Measurements from ENCODE around the gene TCP1. TPM values are rescaled to one million over a fixed set of nuclear protein-coding genes. Genes with fewer than 3 reads are reported as not detected.
"Not testable (repeated sequence)": the region's sequence is repeated elsewhere in the genome, so short reads cannot be mapped to it uniquely, and the experiment has no call there.

Gene TCP1
- total RNA-seq, 2 donors from 2014 or later, result 101 to 102 TPM

DNA sequence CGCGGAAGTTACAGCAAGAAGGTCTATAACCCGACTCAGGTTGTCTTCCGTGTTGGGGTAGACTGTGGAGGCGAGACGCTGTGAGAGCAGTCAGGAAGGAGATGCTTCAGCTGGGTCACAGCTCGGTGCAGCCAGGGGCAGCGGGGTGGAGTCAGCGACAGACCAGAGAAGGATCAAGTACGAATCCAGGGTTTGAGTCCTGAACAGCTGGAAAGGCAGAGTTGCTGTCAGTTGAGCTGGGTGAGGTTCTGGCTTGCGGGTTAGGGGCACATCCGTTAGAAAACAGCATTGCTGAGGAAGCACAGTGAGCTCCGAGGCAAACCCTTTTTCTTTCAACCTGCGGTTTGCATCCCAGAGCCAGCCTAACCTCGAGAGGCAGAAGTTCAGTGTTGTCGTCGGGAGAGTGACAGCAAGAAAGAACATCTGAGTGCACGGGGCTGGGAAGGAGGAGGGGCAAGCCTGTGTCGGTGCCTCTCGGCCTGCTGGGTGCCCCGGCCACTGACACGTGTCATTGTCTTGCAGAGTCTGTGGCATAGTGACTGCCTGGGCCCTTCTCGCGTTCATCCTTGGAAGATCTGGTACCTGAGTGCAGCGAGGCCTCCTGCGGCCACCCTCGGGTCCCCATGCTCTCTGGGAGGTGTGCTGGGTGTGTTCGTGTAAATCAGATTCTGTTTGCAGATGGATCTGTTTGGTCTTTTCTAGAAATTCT is 30.7 kb upstream of the TCP1 start:
- no peak overlapping the region for H3K4me3 ChIP-seq
- no peaks in the 10 kb centered on the region for H3K36me3 ChIP-seq
- TF ChIP-seq, protein P1, sequence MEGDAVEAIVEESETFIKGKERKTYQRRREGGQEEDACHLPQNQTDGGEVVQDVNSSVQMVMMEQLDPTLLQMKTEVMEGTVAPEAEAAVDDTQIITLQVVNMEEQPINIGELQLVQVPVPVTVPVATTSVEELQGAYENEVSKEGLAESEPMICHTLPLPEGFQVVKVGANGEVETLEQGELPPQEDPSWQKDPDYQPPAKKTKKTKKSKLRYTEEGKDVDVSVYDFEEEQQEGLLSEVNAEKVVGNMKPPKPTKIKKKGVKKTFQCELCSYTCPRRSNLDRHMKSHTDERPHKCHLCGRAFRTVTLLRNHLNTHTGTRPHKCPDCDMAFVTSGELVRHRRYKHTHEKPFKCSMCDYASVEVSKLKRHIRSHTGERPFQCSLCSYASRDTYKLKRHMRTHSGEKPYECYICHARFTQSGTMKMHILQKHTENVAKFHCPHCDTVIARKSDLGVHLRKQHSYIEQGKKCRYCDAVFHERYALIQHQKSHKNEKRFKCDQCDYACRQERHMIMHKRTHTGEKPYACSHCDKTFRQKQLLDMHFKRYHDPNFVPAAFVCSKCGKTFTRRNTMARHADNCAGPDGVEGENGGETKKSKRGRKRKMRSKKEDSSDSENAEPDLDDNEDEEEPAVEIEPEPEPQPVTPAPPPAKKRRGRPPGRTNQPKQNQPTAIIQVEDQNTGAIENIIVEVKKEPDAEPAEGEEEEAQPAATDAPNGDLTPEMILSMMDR (IDR thresholded peaks at IDR 0.05), result no peak
- DNase-seq (ENCODE audit: low spot score), result no peak
- H3K9me3 ChIP-seq, result no peaks in the 10 kb centered on the region
- no peaks in the 10 kb centered on the region for H3K27me3 ChIP-seq
- no peaks in the 10 kb centered on the region for H3K4me1 ChIP-seq
- H3K27ac ChIP-seq, result no peak overlapping the region

DNA sequence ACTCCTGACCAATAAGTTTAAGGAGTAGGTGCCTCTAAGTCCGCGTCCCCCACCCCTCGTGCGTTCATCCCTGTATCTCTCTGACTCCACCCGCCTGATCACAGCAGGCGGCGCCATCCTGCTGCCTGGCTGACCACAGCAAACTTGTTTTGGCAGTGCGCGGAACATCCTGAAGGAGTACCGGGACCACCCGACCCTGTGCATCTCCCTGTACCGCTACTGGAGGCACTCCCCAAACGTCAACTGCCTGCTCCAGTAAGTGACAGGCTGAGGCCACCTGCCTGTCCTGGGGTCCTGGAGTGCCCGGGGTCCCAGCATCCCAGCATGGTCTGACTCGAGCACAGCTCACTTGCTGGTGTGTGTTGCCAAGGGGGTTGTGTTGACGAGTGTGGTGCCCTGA is 29.7 kb upstream of the TCP1 start:
- H3K27ac ChIP-seq, result no peak overlapping the region
- TF ChIP-seq, protein P1 (IDR thresholded peaks at IDR 0.05), result no peak
- H3K9me3 ChIP-seq, result no peaks in the 10 kb centered on the region
- H3K4me3 ChIP-seq, result no peak overlapping the region
- no peaks in the 10 kb centered on the region for H3K36me3 ChIP-seq
- no peak for DNase-seq (ENCODE audit: low spot score)
- no peaks in the 10 kb centered on the region for H3K27me3 ChIP-seq
- H3K4me1 ChIP-seq, result no peaks in the 10 kb centered on the region

DNA sequence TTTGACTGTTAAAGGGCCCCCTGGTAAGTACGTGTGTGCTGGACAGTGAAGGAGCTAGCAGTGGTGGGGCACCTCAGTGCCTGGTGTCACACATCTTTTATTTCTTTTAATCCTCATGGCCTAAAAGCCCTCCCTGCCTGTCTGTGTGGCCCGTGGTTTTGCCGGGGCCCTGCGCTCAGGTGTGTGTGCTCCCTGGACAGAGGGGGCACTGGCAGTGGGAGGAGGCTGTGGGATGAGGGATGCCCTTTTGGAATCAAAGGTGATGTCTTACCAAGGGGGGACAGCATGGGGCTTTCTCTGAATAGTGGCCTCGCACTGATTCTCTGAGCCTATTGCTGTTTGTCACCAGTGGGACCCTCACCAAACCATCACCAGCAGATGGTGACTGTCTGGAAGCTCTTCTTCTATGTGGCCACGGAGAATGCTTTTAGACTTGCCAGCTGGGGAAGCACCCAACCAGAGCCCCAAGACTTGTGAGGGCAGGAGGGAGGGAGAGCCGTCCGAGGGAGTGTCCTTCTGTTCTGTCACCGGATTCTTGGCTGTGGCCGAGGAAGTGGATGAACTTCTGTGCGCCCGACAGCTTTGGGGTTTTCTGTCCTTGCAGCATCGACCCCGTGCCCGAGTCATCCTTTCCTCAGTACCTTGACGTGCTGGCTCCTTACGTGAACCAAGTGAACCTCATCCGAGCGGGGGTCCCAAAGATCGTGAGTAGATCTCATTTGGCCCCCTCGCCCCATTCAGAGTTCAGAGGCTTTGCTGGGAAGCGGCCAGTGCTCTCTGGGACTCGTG is 28.7 kb upstream of the TCP1 start:
- TF ChIP-seq, protein P1 (IDR thresholded peaks at IDR 0.05), result no peak
- H3K4me1 ChIP-seq, result no peaks in the 10 kb centered on the region

DNA sequence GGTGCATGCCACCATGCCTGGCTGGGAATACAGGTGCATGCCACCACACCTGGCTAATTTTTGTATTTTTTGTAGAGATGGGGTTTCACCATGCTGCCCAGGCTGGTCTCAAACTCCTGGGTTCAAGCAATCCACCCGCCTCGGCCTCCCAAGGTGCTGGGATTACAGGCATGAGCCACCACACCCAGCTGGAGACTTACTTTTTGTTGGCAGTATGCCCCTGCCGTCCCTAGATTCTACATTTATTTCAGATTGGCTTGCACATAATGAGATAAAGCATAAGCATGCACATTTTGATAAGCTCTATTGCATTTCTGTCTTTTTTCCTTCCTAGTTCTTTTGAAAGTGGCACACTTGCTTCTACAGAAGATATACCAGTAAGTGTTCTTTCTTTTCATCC is 27.4 kb upstream of the TCP1 start:
- H3K27me3 ChIP-seq; H3K4me1 ChIP-seq; DNase-seq (ENCODE audit: low spot score); H3K27ac ChIP-seq; H3K4me3 ChIP-seq; H3K9me3 ChIP-seq; H3K36me3 ChIP-seq: not testable (repeated sequence)

More for the DNA sequence above, 28.7 kb upstream of the TCP1 start:
- no peak overlapping the region for H3K27ac ChIP-seq
- H3K9me3 ChIP-seq, result no peaks in the 10 kb centered on the region
- DNase-seq (ENCODE audit: low spot score), result no peak
- H3K36me3 ChIP-seq, result no peaks in the 10 kb centered on the region
- no peak overlapping the region for H3K4me3 ChIP-seq
- no peaks in the 10 kb centered on the region for H3K27me3 ChIP-seq

DNA sequence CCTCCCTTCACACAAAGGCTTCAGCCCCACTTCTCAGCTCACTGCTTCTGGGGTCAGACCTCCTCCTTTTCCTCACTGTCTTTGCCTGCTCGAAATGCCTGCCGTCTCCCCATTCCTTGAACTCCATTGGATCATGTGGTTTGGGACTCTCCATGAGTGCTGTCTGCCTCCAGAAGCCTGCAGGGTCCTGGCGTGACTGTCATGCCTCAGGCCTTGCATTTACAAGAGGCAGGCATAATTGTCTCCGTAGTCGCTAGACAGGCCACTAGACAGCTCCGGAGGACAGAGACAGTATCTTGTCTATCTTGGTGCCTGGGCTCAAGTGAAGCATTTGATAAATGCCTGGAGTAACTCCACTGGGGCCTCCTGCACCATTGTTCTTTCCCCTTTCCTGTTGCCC is 26.0 kb upstream of the TCP1 start:
- H3K36me3 ChIP-seq, result no peaks in the 10 kb centered on the region
- no peak overlapping the region for H3K4me3 ChIP-seq
- no peaks in the 10 kb centered on the region for H3K9me3 ChIP-seq
- H3K27me3 ChIP-seq, result no peaks in the 10 kb centered on the region
- TF ChIP-seq, protein P1 (IDR thresholded peaks at IDR 0.05), result no peak
- DNase-seq (ENCODE audit: low spot score), result no peak
- no peak overlapping the region for H3K27ac ChIP-seq
- no peaks in the 10 kb centered on the region for H3K4me1 ChIP-seq

DNA sequence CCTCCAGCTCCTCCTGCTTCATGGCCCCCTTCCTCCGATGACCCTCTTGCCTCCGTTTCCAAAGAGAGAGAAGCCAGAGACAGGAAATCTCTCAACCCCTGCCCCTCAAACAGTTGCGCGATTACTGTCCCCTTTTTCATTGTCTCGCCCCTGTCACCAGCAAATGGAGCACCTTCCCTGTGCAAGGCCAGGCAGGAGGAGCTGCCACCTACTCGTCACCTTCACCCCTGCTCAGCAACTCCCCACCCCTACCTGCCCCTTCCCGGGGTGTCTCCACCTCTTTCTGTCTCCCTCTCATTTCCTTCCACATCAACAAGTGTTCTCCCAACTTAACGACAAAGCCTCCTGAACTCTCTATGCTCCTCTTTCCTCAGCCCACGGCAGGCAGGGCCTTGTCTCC is 24.4 kb upstream of the TCP1 start:
- no peak overlapping the region for H3K27ac ChIP-seq
- no peak overlapping the region for H3K4me3 ChIP-seq
- H3K36me3 ChIP-seq, result no peaks in the 10 kb centered on the region
- TF ChIP-seq, protein P1 (IDR thresholded peaks at IDR 0.05), result no peak
- no peaks in the 10 kb centered on the region for H3K27me3 ChIP-seq
- H3K9me3 ChIP-seq, result no peaks in the 10 kb centered on the region
- DNase-seq (ENCODE audit: low spot score), result no peak
- no peaks in the 10 kb centered on the region for H3K4me1 ChIP-seq
